Measurements from ENCODE around the gene SKAP1.

Gene SKAP1

GRCh38 chr17:48317732-48318131 lies 112.3 kb downstream of the SKAP1 start:
- no peak overlapping the region for H3K27ac ChIP-seq
- TF ChIP-seq CTCF (conservative IDR thresholded peaks at IDR 0.05) (no peak), ZFX (IDR thresholded peaks at IDR 0.05) (no peak)

DNA sequence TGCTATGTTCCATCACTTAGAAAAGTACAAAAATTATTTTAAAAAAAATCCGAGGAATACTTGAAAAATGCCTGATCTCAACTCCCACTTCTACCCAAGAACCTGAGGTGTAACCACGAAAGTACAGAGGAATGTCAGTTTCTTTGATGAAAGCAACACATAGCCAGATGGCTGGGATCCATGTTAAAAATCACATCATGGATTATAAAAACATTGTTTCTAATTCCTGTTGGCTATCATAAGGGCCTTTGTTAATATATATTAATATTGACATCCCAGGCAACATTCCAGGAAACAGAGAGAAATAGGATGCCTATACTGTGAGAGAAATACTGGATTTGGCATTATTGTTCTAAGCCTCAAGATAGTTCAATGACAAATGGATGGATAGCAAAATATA lies 115.3 kb downstream of the SKAP1 start:
- H3K27ac ChIP-seq, result no peak overlapping the region
- TF ChIP-seq ZFX (IDR thresholded peaks at IDR 0.05) (no peak), CTCF (conservative IDR thresholded peaks at IDR 0.05) (no peak)

DNA sequence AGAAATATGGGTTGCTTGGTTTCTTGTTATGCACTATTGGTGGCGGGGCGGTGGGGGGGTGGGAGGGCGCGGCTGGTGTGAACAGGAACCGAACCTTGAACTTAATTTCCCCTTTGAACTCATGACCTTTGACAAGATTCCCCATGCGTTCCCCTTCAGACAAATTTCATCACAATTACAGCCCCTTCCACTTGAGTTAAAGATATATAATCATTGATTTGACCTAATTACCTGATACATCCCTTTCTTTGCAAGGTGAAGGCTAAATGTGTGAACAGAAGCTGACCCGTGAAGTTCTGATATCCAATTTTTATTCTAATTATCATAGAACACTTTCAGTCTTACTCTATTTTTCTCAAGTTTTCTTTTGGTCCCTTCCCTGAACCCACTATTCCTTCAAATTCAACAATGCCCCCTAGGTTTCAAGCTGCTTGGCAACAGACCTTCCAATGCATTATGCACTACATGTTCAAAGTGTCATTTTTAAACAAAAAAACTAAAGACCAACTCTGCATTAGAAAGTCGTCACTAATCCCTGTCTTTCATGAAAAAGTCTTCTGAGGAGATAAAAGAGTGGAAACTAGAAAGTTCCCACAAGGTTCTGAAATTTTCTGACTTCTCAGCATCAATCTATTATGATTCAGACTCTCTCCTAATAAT lies 116.8 kb downstream of the SKAP1 start:
- TF ChIP-seq CTCF (conservative IDR thresholded peaks at IDR 0.05) (no peak), ZFX (IDR thresholded peaks at IDR 0.05) (no peak)
- H3K27ac ChIP-seq, result no peak overlapping the region

GRCh38 chr17:48311324-48311723 lies 118.7 kb downstream of the SKAP1 start:
- TF ChIP-seq ZFX (IDR thresholded peaks at IDR 0.05), result no peak
- no peak for TF ChIP-seq CTCF (conservative IDR thresholded peaks at IDR 0.05)
- no peak overlapping the region for H3K27ac ChIP-seq

DNA sequence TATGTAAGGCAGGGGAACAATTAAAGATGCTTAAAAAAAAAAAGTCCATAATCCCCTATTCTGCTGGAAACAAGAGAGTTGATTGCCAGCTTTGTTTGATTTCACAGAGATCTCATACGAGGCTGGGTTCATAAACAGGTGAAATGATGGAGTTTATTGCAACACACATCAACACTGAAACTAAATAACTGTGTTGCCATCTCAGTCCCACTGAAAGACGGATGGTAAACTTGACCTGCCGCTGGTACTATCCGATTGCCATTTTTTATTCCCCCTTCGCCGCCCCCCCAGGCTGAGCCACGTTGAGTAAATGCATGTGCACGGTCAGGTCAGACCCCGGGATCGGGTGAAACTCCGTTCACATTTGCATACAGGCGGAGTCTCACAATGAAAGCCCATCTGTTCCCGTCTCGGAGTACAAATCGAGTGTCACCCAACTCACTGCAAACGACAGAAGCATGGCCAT lies 119.2 kb downstream of the SKAP1 start:
- no peak for TF ChIP-seq CTCF (conservative IDR thresholded peaks at IDR 0.05)
- TF ChIP-seq ZFX (IDR thresholded peaks at IDR 0.05), result no peak
- H3K27ac ChIP-seq, result no peak overlapping the region

DNA sequence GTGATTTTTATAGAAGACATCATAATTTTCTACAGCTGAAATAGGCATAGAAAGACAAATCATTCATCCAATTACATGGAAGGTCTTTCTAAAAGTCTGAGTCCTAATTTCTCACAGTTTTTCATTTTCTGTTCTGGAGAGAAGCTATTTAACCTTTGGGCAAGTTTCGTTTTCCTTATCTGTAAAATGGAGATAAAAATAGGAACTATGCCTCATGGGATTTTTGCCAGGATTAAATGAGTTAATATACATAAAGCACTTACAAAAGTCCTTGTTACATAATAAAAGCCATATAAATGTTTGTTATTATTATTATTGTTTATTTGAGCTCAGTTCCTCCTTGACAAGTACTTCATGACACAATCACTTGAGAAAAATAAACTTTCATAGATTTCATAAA lies 121.4 kb downstream of the SKAP1 start:
- no peak for TF ChIP-seq CTCF (conservative IDR thresholded peaks at IDR 0.05)

GRCh38 chr17:48307814-48308411 lies 122.1 kb downstream of the SKAP1 start:
- TF ChIP-seq CTCF (conservative IDR thresholded peaks at IDR 0.05) (peak; percentile 96), ZFX (IDR thresholded peaks at IDR 0.05) (no peak)
- H3K27ac ChIP-seq, result no peak overlapping the region

More for the DNA sequence above, 121.4 kb downstream of the SKAP1 start:
- H3K27ac ChIP-seq, result no peak overlapping the region

Data from C4-2B (cell line).